Prostate gland (tissue), 2 donors: Measurements from ENCODE around the gene THSD4.

Experiments used
- POLR2A ChIP-seq: fragments of 450-650 bp; IDR thresholded peaks from one replicate; pipeline ENCODE4 v1.6.1; 2016; ENCODE audit warnings: antibody characterized with exemption, mild to moderate bottlenecking
- POLR2AphosphoS5 ChIP-seq: sonication (generic); formaldehyde crosslinking; IDR thresholded peaks from one replicate; pipeline ENCODE4 v1.6.1; 2017; ENCODE audit warnings: antibody characterized with exemption
- TF ChIP-seq, protein P1 (sequence below), 4 experiments: fragments of 200-600 bp in 2 of 4; fragments of 450-650 bp in 2 of 4; sonication (generic) in 2 of 4; IDR thresholded peaks; 1 replicate in 3 of 4; 2 replicates in 1 of 4; pipeline ENCODE4 v1.5.1; 2016 to 2019; ENCODE audit warnings: antibody characterized with exemption in 4 of 4, mild to moderate bottlenecking in 2 of 4, moderate library complexity in 2 of 4

DNA sequence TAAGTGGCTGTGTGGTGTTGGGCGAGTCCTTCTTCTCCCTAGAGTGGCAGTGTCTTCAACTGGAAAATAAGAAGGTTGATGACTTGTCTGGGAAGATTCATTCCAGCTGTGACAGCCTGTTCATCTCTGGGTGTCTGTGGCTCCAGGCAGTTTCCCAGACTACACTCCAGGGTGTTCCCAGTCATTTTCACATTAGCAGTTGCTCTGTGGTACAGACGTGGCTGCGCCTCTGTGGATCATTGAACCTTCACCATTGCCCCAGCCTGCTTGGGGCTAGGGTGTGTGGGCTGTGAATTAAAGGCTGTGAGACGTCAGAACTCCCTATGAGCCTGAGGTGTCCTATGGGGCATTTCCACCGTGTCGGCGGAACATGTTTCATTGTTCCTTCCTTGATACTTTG, 455.5 kb downstream of the THSD4 start:
- TF ChIP-seq, protein P1, sequence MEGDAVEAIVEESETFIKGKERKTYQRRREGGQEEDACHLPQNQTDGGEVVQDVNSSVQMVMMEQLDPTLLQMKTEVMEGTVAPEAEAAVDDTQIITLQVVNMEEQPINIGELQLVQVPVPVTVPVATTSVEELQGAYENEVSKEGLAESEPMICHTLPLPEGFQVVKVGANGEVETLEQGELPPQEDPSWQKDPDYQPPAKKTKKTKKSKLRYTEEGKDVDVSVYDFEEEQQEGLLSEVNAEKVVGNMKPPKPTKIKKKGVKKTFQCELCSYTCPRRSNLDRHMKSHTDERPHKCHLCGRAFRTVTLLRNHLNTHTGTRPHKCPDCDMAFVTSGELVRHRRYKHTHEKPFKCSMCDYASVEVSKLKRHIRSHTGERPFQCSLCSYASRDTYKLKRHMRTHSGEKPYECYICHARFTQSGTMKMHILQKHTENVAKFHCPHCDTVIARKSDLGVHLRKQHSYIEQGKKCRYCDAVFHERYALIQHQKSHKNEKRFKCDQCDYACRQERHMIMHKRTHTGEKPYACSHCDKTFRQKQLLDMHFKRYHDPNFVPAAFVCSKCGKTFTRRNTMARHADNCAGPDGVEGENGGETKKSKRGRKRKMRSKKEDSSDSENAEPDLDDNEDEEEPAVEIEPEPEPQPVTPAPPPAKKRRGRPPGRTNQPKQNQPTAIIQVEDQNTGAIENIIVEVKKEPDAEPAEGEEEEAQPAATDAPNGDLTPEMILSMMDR (IDR thresholded peaks at IDR 0.05): no peak
- no peak for TF ChIP-seq POLR2A
- TF ChIP-seq POLR2AphosphoS5: no peak
